Skeletal muscle tissue (tissue), 4 donors: ENCODE measurements around the gene MAF. TPM values are rescaled to one million over a fixed set of nuclear protein-coding genes. Genes with fewer than 3 reads are reported as not detected.

ENCODE experiments used
- H3K27ac ChIP-seq: one replicate; pipeline ENCODE4 v1.7.0; 2013; ENCODE audit warnings: mild to moderate bottlenecking, low read depth, low read length, inconsistent platforms
- H3K27me3 ChIP-seq, 3 donors: one replicate each; pipeline ENCODE4 v1.7.0; 2013; ENCODE audit warnings: low read length in 3 of 3; ENCODE audit not compliant: control insufficient read depth in 3 of 3, insufficient read depth in 3 of 3
- H3K36me3 ChIP-seq, 3 donors: one replicate each; pipeline ENCODE4 v1.7.0; 2013; ENCODE audit warnings: low read length in 3 of 3; ENCODE audit not compliant: control insufficient read depth in 3 of 3, insufficient read depth in 3 of 3
- H3K4me1 ChIP-seq, 3 donors: one replicate each; pipeline ENCODE4 v1.7.0; 2013; ENCODE audit warnings: low read length in 3 of 3, mild to moderate bottlenecking in 3 of 3; ENCODE audit not compliant: control insufficient read depth in 3 of 3, insufficient read depth in 3 of 3
- H3K4me3 ChIP-seq, 3 donors: one replicate each; pipeline ENCODE4 v1.7.0; 2013; ENCODE audit warnings: low read length in 3 of 3
- H3K9ac ChIP-seq, 3 donors: one replicate each; pipeline ENCODE4 v1.7.0; 2013; ENCODE audit warnings: low read length in 3 of 3, mild to moderate bottlenecking in 3 of 3, moderate library complexity in 2 of 3, low read depth in 1 of 3
- H3K9me3 ChIP-seq, 3 donors: one replicate each; pipeline ENCODE4 v1.7.0; 2013; ENCODE audit warnings: low read length in 3 of 3; ENCODE audit not compliant: control insufficient read depth in 3 of 3
- total RNA-seq: library from RNA; depleted of rRNA; stranded (reverse); fragments of >200 nt; gene quantifications from one replicate; pipeline ENCODE4 v1.2.3, GENCODE V29; 2014
- donor health status: Osteomylitis.

The MAF gene
- total RNA-seq, 1 donor from 2014 or later: 17.2 TPM

DNA sequence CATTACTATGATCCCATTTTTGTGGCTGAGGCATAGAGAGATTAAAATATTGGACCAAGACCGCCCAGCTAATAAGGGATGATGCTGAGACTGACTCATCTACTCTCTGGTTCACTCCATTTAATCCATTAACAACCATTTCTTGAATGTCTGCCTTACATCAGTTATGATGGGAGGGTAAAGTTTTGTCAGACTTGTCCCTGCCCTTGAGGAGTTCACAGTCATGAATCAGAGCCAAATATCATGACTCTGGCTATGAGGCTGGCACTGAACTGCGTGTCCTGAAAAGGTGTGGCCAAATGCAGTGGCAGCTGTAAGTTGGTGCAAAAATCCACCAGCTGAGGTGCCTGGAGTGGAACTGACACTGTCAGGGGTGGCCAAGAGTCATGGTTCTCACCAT, 35.0 kb upstream of the MAF start:
- H3K9me3 ChIP-seq: no peaks in the 10 kb centered on the region
- peaks cover 0 to 3% (median 0%) of the 10 kb centered on the region in 3 donors for H3K27me3 ChIP-seq
- H3K27ac ChIP-seq: no peak overlapping the region
- no peak overlapping the region for H3K4me3 ChIP-seq
- peaks cover 0 to under 1% (median 0%) of the 10 kb centered on the region in 3 donors for H3K4me1 ChIP-seq
- no peaks in the 10 kb centered on the region for H3K36me3 ChIP-seq
- no peak overlapping the region for H3K9ac ChIP-seq

DNA sequence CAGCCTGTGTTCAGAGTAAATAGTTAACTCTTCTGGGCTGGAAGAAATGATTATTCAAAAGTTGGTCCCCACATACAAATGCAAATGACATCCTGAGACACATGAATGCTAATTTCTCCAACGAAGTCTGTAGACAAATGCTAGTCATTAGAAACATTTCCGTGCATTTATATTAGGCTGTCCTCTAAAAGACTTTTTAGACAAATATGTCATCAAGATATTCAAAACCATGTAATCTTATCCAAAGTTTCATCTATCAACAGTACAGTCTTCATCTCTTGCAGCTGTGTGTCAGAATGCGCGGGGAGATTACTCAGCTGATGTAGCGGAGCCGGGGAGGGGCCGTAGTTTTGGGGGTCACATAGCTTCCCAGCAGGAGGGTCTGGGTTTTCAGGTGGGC, 33.8 kb upstream of the MAF start:
- no peaks in the 10 kb centered on the region for H3K9me3 ChIP-seq
- no peak overlapping the region for H3K27ac ChIP-seq
- H3K36me3 ChIP-seq: no peaks in the 10 kb centered on the region

DNA sequence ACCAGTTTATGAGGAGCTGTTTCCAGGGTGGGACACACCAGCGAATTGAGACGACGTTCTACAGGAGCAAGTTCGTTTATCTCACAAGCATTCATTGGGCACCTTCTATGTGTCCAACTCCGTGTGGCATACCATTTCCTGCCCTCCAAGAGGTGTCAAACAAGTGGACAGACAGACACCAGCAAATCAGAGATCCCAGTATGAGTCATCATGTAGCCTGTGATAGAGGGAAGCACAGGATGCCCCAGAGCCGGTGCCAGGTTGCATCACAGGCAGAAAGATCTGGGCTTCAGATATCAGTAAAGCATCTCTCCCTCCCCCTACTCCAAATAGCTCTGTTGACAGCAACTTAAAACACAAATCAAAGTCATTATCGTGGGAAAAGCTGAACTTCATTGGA, 31.8 kb upstream of the MAF start:
- H3K4me3 ChIP-seq: no peak overlapping the region
- H3K27me3 ChIP-seq: peaks cover 0 to 3% (median 0%) of the 10 kb centered on the region in 3 donors
- H3K9me3 ChIP-seq: no peaks in the 10 kb centered on the region
- no peak overlapping the region for H3K9ac ChIP-seq
- H3K27ac ChIP-seq: no peak overlapping the region
- no peaks in the 10 kb centered on the region for H3K4me1 ChIP-seq
- H3K36me3 ChIP-seq: no peaks in the 10 kb centered on the region

More for the DNA sequence above, 33.8 kb upstream of the MAF start:
- H3K4me3 ChIP-seq: no peak overlapping the region
- H3K27me3 ChIP-seq: peaks cover 0 to 3% (median 0%) of the 10 kb centered on the region in 3 donors
- no peak overlapping the region for H3K9ac ChIP-seq
- H3K4me1 ChIP-seq: no peaks in the 10 kb centered on the region

DNA sequence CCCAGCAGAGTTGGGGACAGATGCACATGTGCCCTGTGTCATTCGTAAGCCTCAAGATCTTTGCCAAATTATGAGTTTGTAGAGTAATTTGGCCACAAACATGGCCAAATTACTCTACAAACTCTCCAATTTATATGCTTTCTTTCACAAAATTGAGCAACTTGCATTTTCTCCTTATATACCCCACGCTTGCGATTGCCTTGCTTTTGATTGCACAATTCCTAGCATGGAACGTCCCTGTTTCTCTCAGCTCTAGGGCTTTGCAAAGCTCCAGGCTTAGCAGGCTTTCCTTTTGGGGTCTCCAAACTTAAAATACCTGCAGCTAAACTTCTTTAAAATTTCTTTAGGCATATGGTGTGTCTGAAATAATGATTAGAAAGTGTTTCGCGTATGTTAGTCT, 28.5 kb upstream of the MAF start:
- H3K27me3 ChIP-seq: peaks cover 0 to 3% (median 3%) of the 10 kb centered on the region in 3 donors
- H3K36me3 ChIP-seq: no peaks in the 10 kb centered on the region
- H3K4me1 ChIP-seq: no peaks in the 10 kb centered on the region
- H3K4me3 ChIP-seq: no peak overlapping the region
- H3K9ac ChIP-seq: no peak overlapping the region
- no peaks in the 10 kb centered on the region for H3K9me3 ChIP-seq
- H3K27ac ChIP-seq: no peak overlapping the region

DNA sequence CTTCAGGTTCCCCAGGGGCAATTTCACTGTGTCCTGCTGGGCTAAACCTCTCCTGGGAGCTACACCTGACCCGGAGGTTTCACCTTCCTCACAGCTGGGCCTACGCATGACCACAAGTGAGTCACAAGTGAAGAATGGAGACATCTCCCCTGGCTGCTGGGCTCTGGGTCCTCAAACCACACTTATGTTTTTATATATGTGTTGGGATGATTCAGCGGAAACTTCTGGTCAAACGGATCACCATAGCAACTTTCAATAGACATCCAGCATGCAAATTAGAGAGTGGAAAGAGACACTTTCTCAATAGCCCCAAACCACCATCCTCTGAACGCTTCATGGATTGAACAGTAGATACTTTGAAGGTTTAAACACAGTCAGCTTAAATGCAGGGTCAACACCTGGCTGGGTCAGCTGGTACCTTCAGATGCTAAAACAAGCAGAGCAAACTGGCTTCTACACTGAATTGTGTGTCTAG, 28.0 kb upstream of the MAF start:
- Histone ChIP-seq H3K27ac (no peak overlapping the region), H3K36me3 (no peaks in the 10 kb centered on the region), H3K9me3 (no peaks in the 10 kb centered on the region), H3K9ac (no peak overlapping the region), H3K4me1 (no peaks in the 10 kb centered on the region), H3K4me3 (no peak overlapping the region), H3K27me3 (peaks cover 0 to 3% (median 3%) of the 10 kb centered on the region in 3 donors)

DNA sequence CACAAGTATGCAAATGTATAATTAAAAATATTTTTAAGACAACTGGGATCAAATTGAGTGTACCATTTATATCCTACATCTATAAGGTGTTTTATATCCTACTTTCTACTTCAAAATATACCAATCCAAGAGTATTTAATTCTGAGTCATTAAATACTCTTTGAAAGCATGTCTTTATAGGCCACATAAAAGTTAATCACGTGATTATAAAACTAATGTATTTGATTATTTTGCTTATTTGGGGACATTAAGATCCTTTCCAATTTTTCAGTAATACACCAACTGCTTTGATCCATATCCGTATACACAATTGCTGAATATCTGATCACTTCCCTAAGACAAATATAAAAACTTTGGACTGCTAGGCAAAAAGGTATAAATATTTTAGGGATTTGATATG, 26.6 kb upstream of the MAF start:
- no peaks in the 10 kb centered on the region for H3K36me3 ChIP-seq
- no peaks in the 10 kb centered on the region for H3K9me3 ChIP-seq
- no peak overlapping the region for H3K4me3 ChIP-seq
- H3K27me3 ChIP-seq: peaks cover 0 to 9% (median 3%) of the 10 kb centered on the region in 3 donors
- no peak overlapping the region for H3K9ac ChIP-seq
- no peak overlapping the region for H3K27ac ChIP-seq
- no peaks in the 10 kb centered on the region for H3K4me1 ChIP-seq

DNA sequence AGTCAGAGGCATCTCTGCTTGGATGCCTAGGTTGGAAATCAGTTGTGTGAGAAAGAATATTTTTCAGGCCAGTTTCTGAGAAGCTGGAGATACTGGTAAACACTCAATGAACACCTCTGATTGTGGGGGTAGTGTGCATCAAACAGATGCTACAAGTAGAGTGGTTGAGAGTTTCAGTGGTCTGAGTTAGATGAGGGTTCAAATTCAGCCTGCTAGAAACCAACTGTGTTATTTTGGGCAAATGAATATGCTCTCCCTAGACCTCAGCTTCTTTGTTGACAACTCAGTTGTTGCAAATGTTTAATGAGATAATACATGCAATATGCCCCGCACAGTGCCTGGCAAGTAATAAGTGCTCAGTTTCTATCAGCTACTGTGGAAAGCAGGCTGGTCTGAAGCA, 25.2 kb upstream of the MAF start:
- Histone ChIP-seq H3K9me3 (no peaks in the 10 kb centered on the region), H3K4me1 (no peaks in the 10 kb centered on the region), H3K36me3 (no peaks in the 10 kb centered on the region), H3K4me3 (no peak overlapping the region), H3K27ac (no peak overlapping the region), H3K9ac (no peak overlapping the region), H3K27me3 (peaks cover 0 to 9% (median 3%) of the 10 kb centered on the region in 3 donors)

DNA sequence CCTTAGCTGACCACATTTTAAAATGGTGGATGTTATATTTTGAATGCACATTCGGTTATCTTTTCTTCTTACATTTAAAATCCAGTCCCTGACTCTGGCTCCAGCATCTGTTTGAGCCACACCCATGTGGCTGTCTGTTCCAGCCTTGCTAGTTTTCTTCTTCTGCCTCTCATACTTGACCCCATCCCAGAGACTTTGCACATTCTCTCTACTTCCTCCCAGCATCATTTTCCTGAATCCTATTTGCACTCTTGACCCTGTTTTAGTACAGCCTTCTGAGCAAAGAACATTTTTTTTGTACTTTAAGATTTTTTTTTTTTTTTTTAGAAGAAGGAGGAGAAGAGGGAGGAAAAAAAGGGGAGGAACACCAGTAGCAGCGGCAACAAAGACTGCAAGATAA, 23.3 kb upstream of the MAF start:
- Histone ChIP-seq H3K27me3 (peaks cover 0 to 9% (median 3%) of the 10 kb centered on the region in 3 donors), H3K27ac (no peak overlapping the region), H3K4me1 (no peaks in the 10 kb centered on the region), H3K9ac (no peak overlapping the region), H3K4me3 (no peak overlapping the region), H3K36me3 (no peaks in the 10 kb centered on the region), H3K9me3 (no peaks in the 10 kb centered on the region)

DNA sequence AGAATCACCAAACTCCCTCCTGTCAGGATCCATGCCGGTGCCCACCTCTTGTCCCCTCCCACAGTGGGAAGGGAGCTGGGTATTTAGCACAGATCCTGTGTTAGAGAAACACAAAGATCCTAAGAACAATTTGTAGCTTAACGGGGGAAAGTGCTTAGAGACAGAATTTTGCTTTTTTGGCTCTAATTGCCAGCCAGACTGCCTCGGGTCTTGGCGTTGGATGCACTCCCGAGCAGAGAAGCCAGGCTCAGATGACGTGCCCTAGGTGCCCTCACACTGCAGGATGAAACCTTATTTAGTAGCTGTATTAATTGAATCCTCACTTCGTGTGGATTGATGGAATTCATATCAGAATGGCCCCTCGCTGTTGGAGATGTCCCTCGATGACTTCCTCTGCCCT, 22.5 kb upstream of the MAF start:
- H3K9me3 ChIP-seq: no peaks in the 10 kb centered on the region
- no peaks in the 10 kb centered on the region for H3K36me3 ChIP-seq
- no peak overlapping the region for H3K27ac ChIP-seq
- H3K27me3 ChIP-seq: peaks cover 0 to 9% (median 3%) of the 10 kb centered on the region in 3 donors
- no peak overlapping the region for H3K4me3 ChIP-seq
- H3K4me1 ChIP-seq: no peaks in the 10 kb centered on the region
- no peak overlapping the region for H3K9ac ChIP-seq

DNA sequence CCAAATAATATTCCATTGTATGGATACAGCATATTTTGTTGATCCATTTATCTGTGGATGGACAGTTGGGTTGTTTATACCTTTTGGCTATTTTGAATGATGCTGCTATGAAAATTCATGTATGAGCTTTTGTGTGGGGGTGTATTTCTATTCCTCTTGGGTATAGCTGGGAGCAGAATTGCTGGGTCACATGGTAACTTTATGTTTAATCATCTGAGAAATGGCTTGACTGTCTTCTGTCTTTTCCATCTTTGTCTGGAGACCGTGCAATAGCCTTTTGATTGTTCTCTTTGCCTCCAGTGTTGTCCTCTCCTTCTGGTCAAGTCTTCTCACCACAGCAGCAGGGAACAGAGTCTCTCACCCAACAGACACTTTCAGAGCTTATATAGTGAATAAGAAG, 20.5 kb upstream of the MAF start:
- Histone ChIP-seq H3K4me3 (no peak overlapping the region), H3K36me3 (no peaks in the 10 kb centered on the region), H3K27me3 (peaks cover 0 to 9% (median 3%) of the 10 kb centered on the region in 3 donors), H3K27ac (no peak overlapping the region), H3K9ac (no peak overlapping the region), H3K4me1 (no peaks in the 10 kb centered on the region), H3K9me3 (no peaks in the 10 kb centered on the region)

DNA sequence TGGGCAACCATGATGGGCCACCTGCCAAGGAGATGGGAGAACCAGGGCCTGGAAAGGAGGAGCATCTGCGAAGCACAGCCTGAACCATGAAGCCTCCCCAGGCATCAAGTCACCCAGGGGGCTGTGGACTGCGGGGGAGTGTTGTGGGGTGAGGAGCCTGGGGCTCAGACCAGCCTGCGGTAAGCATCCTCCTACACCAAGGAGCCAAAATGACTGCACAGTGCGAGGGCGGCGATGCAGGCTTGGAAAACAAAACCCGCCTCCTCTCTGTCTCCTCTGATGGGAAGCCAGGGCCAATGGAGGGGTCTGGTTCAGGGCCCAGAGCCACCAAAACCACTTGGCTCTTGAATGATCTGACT, 18.1 kb upstream of the MAF start:
- H3K9me3 ChIP-seq: no peaks in the 10 kb centered on the region
- no peaks in the 10 kb centered on the region for H3K36me3 ChIP-seq
- peaks cover 0 to 6% (median 3%) of the 10 kb centered on the region in 3 donors for H3K27me3 ChIP-seq
- no peak overlapping the region for H3K9ac ChIP-seq
- H3K4me3 ChIP-seq: no peak overlapping the region
- H3K4me1 ChIP-seq: no peaks in the 10 kb centered on the region
- H3K27ac ChIP-seq: no peak overlapping the region
